HG02623 (cell line): ENCODE results near the gene FBXO34.
A peak's percentile ranks its signal among the peaks of the same experiment; 100 is the strongest.
"Not testable (repeated sequence)": the region's sequence is repeated elsewhere in the genome, so short reads cannot be mapped to it uniquely, and the experiment has no call there.

Experiments
- ATAC-seq: cut with Tn5 transposase; IDR thresholded peaks from one replicate; pipeline ENCODE4 v1.9.1; 2021; ENCODE audit warnings: moderate library complexity; ENCODE audit not compliant: unreplicated experiment

FBXO34 gene

DNA sequence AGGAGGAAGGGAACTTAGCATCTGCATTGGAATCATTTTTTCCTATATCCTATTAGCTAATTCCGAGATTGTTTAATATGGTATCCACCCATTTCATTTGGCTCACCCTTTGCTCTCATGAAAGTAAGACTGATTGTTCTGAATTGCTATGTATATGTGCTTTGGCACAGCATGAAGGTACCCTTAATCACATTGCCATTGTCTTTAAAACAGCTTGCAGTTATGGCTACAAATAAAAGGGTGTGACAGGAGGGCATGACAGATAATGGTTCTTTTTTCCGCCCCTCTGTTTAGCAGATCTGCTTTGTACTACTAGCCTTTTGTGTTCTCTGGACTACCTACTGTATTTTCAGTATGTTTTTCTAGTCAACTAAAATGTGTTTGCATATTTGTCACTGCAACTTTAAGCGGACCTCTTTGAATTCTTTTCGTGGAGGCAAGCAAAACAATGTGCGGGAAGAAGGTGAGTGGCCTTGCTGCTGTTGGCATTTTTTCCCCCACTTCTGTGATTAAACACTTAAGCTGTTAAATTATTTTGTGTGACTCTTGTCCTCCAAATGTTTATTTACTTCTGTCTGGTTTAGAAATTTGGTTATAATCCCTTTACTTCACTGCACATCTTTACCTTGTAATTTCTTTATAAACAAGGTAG is 35.8 kb downstream of the FBXO34 start:
- no peak for ATAC-seq

DNA sequence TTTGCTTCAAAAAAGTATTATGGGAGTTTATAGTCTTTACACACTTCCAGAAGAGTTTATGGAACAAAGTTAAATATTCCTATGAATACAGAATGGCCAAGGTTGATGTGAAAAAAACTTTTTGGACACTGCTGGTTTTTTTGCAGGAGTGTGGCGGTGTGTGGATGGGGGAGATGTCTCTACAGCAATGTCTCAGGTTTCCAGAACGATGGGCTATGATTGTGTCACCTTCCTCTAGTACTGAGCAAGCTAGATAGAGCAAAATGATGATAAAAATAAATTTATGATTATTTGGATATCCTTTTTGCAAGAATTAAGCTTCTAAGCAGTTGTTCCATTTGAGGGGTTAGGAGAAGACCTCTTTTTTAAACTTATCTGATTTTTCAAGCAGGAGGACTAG is 37.9 kb downstream of the FBXO34 start:
- ATAC-seq = no peak

DNA sequence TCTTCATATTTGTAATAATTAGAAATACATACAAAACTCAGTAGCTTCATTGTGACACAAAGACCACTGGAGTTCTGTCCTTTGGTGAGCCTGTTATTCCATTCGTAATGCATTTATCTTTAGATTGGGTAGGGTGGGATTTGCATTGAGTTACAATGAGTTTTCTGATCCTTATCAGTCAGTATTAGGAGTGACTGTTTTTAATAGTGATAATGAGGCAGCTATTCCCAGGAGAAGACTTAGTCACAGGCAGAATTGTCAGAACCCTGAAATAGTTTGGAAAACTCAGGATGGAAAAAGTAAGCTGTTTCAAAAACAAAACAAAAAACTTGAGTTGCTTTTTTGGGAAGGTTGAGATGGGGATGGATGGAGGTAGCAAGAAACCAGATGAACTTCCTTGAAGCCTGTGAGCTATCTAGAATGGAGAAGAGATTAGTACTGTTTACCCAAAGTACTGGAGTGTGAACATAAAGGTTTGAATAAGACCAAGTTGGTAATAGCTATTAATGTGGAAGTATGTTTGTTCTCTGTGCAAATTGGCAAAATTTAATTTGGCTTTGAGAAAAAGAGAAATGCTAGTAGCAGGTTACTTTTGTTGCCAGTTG is 38.6 kb downstream of the FBXO34 start:
- ATAC-seq = no peak

DNA sequence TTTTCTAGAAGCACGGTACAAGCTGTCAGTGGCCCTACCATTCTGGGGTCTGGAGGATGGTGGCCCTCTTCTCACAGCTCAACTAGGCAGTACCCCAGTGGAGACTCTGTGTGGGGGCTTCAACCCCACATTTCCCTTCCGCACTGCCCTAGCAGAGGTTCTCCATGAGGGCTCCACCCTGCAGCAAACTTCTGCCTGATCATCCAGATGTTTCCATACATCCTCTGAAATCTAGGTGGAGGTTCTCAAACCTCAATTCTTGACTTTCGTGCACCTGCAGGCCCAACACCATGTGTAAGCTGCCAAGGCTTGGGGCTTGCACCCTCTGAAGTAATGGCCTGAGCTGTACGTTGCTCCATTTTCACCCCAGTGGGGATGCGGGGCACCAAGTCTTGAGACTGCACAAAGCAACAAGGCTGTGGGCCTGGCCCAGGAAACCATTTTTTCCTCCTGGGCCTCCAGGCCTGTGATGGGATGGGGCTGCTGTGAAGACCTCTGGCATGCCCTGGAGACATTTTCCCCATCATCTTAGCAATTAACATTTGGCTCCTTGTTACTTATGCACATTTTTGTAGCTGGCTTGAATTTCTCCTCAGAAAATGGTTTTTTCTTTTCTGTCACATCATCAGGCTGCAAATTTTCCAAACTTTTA is 41.3 kb downstream of the FBXO34 start:
- not testable (repeated sequence) for ATAC-seq

DNA sequence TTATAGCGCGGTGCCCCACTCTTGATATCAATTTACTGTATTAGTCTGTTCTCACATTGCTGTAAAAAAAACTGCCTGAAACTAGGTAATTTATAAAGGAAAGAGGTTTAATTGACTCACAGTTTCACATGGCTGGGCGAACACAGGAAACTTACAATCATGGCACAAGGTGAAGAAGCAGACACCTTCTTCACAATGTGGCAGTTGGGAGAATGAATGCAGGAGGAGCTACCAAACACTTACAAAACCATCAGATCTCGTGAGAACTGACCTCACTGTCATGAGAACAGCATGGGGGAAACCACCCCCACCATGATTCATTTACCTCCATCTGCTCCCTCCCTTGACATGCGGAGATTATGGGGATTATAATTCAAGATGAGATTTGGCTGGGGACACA is 42.3 kb downstream of the FBXO34 start:
- no peak for ATAC-seq

DNA sequence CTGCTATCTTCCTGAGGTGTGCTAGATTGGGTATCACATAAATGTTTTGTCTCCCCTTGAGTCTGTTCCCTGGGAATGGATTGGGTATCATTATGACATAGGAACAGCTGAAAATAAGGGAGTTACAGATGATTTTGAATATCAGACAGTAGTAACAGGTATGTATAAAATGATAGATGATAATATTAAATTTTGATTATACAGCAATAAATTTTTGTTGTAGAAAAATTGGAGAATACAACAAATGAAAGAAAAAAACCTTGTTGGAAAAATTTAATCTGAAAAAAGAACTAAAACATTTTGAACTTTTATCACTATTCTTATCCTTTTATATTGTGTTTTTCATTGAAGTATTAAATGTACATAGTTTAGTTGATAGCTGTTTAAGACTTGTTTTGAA is 43.2 kb downstream of the FBXO34 start:
- no peak for ATAC-seq

DNA sequence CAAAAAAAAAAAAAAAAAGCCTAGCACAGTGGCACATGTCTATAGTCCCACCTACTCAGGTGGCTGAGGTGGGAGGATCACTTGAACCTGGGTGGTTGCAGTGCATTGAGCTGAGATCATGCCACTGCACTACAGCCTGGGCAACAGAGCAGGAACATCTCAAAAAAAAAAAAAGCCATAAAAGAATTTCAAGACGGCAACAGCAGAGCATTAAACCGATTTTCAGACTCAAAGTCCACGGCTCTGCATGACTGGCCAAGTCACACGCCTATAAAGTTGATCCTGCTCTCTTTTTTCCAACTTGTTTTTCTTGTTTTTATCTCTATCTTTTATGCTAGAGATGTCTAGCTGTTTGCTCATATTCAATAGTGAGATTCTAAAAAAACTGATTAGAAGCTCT is 45.3 kb downstream of the FBXO34 start:
- no peak for ATAC-seq

DNA sequence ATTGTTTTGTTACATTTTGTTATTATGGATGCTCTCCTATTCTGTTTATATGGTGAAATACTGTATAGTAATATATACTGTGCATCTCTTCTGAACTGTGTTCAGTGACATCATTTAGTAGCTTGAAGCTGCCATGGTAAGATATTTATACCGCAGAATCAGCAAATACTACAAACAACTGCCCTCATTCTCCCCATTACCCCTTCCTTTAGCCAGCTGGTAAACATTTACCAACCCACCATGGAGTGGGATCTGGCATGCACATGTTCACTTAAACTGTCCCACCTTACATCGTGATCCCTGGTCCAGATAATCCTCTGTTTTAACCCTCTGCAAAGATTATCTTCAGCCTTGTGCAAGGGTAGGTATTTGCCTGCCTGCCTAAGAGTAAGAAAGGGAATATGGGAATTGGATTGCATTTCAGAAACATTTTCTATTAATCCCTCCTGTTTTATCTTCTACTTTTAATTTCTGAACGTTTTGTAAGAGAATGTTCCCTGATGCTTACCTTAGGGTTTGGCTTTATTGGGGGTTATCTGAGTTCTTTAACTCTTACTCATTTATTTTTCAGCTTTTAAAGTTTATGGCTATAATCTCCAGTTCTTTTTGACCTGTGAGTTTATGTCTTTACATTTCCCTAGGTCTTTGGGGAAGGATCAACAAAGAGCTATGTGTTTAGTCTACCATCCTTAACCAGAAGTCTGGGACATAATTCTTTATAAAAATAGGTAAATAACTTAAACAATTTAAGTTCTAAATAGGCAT is 46.5 kb downstream of the FBXO34 start:
- ATAC-seq = no peak

DNA sequence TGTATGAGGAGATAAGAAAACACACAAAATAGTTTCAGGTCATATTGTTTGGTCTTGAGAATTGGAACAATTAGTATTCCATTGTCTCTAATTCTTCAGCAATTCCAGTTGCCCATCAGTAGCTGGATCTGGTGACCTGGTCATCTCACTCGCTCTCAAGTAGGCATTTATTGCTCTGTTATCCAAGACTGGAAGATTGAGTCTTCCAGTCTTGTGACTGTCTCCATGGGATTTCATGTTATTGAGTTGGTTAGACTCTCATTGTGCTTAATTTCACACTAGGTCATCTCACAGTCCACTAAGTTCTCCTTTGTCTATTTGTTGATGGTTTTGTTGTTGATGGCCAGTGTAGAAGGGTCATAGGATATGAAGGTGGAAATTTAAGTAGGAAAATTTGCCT is 47.5 kb downstream of the FBXO34 start:
- ATAC-seq = no peak

DNA sequence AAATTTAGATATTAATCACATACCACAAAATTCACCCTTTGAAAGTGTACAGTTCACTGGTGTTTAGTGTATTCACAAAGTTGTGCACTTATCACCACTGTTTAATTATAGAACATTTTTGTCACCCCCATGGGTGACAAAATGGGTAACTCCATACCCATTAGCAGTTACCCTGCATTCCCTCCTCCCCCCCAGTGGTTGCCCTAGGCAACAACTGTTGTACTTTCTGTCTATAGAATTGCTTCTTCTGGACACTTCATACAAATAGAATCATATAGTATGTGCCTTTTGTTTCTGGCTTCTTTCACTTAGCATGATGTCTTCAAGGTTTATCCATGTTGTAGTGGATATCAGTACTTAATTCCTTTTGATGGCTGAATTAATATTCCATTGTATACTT is 52.7 kb downstream of the FBXO34 start:
- ATAC-seq = no peak

DNA sequence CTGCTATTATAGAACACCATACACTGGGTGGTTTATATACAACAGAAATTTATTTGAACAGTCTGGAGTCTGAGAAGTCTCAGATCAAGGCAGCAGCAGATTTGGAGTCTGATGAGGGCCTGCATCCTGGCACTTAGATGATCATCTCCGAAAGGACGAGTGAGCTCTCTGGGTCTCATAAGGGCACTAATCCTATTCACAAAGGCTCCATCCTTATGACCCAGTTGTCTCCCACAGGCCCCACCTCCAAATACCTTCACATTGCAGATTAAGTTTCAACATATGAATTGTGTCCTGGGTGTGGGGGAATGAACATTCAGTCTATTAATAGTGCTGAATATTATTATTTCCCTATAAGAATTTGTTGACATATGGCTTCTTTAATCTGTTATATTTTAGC is 53.6 kb downstream of the FBXO34 start:
- ATAC-seq = no peak

DNA sequence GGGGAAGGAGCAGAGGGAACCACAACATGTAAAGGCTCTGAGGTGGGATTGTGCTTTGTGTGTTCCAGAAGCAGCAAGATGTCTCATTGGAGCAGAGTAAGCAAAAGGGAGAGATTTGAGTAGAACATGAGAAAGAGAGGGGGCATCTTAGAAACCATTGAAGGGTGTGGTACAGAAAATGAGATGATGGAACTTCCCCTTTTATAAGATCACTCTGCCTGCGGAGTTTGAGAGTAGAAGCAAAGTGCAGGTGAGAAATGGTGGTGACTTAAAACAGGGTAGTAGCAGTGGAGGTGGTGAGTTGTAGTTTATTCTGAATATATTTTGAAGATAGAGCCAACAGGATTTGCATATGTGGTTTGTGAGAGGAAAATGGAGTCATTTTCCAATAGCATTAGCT is 56.0 kb downstream of the FBXO34 start:
- peak; percentile 72 for ATAC-seq

DNA sequence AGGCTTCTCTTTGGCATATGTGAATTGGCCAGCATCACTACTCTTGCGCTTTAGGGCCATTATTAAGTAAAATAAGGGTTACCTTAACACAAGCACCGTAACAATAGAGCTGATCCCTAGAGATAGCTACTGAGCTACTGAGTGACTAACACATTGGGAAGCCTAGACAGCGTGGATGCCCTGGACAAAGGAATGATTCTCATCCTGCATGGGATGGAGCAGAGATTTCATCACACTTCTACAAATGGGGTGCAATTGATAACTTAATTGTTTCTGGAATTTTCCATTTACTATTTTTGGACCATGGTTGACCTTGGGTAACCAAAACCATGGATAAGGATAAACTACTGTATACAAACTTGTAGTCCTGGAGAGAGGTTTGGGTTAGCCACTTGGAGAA is 57.1 kb downstream of the FBXO34 start:
- ATAC-seq = no peak

DNA sequence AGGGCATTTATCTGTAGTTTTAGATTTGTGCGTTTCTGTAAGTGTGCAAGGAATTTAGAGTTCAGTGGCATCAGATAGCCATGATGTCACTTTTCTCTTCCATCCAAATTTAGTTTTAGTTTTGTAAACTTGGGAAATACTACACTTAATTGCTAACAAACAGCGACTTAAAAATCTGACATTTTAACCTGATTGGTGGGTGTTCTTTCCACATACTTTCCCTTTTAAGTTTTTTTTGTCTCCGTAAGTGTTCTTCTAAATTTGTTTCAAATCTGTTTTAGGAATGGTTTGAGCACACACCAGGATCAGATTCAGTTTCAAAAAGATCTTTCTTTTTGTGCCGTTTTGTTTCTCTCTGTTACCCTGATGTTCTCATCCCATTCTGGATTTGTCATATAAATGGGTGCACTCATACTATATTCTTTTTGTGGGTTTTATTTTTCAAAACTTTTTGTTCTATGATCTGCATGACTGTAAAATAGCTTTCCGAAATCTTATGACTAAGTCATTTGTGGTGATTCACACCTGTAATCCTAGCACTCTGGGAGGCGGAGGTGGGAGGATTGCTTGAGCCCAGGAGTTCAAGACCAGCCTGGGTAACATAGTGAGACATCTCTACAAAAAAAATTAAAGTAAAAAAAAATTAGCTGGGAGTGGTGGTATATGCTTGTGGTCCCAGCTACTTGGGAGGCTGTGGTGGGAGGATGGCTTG is 58.9 kb downstream of the FBXO34 start:
- ATAC-seq = no peak

DNA sequence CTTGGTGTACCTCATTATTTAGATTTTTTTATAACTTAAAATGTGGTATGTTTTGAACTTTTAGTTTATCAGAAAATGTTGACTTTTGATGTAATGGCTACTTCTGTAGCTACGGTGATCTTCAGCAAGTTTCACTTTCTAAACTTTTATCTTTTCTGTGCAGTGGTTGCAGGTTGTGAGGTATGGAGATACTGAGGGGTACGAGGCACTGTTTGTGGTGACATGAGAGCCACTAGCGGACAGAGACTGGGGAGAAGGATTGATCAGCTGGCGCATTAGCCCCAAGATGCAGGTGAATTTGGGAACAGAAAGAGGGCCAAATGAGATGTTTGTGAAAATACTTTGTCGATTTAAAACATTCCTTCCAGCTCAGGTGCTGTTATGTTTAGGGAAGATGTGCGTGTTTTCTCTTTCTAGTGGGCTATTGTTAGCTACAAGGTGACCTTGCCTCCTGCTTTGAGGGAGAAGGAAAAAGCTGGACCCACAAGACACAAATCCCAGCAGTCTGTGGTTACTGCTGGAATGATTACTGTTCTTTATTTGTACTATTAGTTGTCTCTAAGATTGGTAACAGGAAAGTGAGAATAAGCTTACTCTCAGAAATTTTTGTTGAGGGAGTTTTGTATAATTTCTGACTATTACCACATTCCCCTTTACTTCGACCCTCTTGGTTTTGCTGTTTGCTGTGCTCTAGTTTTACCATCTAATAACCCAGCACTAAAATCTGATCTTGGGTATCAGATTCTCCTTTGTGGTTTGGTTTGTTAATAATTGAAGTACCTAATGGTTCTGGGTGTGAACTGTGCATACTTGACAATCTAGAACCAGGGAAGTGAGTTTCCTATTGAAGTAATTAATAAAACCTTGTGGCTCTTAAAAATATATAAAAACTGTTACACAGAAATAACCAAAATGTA is 61.7 kb downstream of the FBXO34 start:
- ATAC-seq = peak; percentile 46

DNA sequence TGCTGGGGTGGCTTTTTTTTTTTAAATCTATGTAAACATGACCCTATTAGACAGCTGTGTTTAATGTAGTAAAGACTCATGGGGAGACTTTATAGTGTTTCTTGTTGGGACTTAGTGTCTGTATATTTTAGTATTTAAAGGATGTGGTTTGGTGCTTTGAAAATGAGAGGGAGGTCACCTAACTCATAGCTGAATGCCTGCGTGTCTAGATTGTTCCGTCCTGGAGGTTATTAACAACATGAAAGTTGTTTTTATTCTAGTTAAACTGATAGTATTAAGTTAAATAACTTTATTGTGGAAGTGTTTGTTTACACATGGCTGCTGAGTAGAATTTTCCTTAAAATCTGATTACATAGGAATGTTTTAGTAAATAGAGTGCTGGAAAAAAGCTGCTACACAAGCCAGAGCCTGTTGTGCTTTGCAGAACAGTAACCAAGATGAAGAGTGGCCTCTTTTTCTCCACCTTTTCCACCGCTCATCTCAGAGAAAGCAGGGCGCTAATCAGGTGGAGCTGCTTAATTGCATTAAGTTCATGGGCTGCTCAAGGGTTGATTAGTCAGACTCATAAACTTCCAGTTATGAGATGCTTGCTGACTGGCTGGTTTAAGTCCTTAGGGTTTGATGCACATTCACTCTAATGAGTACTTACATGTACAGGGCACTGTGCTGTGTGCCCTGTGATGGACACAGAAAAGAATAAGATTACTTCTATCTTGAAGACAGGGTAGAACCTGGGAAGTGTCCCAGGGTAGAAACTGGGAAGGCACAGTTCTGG is 62.7 kb downstream of the FBXO34 start:
- no peak for ATAC-seq

DNA sequence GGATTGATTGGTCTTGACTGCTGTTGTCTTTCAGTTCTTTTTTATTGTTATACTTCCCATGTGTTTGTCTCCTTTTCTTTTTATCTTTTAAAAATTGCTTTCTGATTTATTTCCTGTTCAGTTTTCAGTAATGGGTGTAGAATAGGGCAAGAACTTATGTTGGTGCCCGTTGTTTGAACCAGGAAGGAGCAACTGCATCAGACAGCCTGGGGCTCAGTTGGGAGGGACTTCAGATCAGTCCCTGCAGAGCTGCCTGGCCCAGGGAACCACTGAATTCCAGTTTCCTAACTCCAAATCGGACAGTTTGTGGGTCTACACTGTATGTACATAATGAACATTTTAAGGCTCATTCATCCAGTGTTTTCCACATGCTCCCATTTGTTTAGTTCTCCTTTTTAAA is 64.9 kb downstream of the FBXO34 start:
- ATAC-seq = no peak

DNA sequence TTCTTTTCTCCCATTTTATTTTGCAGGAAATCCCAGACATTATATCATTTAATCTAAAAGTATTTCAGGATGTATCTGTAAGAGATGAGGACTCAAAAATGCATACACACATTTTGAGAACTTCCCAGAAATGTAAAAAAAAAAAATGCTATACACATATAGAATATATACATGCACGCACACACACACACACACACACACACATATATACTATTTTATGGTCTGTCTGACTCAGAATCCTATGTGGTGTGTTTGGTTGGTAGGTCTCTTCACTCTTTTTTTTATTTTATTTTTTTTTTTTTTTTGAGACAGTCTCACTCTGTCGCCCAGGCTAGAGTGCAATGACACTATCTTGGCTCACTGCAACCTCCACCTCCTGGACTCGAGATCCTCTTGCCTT is 65.5 kb downstream of the FBXO34 start:
- ATAC-seq = no peak

DNA sequence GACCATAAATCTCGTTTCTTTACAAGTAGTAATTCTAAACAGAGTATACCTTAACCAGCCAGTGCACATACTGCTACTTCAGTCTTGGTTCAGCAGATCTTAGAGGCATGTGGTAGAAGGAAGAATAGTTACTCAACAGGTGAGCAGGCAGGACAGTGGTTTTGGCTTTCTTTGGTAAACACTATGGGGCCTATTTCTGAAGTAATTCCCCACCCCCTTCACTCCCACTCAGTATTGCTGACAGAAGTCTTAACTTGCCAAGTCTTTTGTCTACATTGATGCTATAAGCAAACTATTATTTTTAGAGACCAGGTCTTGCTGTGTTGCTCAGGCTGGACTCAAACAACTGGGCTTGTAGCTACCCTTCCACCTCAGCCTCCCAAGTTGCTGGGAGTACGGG is 68.5 kb downstream of the FBXO34 start:
- peak; percentile 88 for ATAC-seq
